GM08714 (cell line): ENCODE measurements around the gene MED28.

Source experiments
- H3K4me3 ChIP-seq: fragments of 200-500 bp; sonication (Bioruptor generic); 2 replicates; pipeline ENCODE4 v1.5.1; 2014; ENCODE audit warnings: mild to moderate bottlenecking, low read length, inconsistent platforms
- ZNF274 ChIP-seq: IDR thresholded peaks from 2 replicates; pipeline ENCODE4 v1.6.1; 2012; ENCODE audit warnings: mild to moderate bottlenecking, low read depth, low read length

MED28 gene

GRCh38 chr4:17667653-17668201 is 53.3 kb downstream of the MED28 start:
- no peak overlapping the region for H3K4me3 ChIP-seq
- no peak for TF ChIP-seq ZNF274

- no peak overlapping the region for H3K4me3 ChIP-seq
- no peak for TF ChIP-seq ZNF274
Measured at GRCh38 chr4:17670423-17670822, 56.0 kb downstream of the MED28 start.

GRCh38 chr4:17680559-17681280 is 66.3 kb downstream of the MED28 start:
- no peak for TF ChIP-seq ZNF274
- no peak overlapping the region for H3K4me3 ChIP-seq

GRCh38 chr4:17681281-17682221 is 67.1 kb downstream of the MED28 start:
- no peak overlapping the region for H3K4me3 ChIP-seq
- TF ChIP-seq ZNF274 = no peak

GRCh38 chr4:17682222-17682566 is 67.8 kb downstream of the MED28 start:
- H3K4me3 ChIP-seq = no peak overlapping the region
- no peak for TF ChIP-seq ZNF274
